ENCODE measurements around the gene DCXR. TPM values are rescaled to one million over a fixed set of nuclear protein-coding genes. Genes with fewer than 3 reads are reported as not detected.

DCXR gene
- total and polyA plus RNA-seq, 8 donors = 34.8 to 108 (median 60.0) TPM

DNA sequence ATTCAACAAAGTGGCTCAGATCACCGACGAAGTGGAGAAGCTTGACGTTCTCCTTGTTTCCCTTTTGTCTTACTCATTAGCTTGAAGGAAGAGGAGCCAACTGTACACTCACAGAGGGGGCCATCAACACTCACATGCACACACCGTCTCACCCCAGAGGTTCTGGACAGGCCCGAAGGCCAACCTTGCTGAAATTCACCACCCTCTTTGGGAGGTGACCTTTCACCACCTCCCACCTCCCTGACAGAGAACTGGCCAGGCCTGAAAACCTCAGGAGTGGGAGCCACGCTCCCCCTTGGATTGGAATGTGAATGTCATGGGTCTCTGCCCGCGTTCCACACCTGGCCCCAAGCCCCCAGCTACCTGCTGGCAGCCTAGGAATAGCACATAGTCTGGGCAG lies 2.0 kb downstream of the DCXR start:
- H3K27ac ChIP-seq = no peak overlapping the region
- 89 to 94% methylated on average over 8 of the region's 8 CpGs for WGBS, 2 donors
- DNase-seq (no peak), ATAC-seq (no peak), FAIRE-seq (no peak)
- H3K4me3 ChIP-seq = no peak overlapping the region
- TF ChIP-seq, protein P1, sequence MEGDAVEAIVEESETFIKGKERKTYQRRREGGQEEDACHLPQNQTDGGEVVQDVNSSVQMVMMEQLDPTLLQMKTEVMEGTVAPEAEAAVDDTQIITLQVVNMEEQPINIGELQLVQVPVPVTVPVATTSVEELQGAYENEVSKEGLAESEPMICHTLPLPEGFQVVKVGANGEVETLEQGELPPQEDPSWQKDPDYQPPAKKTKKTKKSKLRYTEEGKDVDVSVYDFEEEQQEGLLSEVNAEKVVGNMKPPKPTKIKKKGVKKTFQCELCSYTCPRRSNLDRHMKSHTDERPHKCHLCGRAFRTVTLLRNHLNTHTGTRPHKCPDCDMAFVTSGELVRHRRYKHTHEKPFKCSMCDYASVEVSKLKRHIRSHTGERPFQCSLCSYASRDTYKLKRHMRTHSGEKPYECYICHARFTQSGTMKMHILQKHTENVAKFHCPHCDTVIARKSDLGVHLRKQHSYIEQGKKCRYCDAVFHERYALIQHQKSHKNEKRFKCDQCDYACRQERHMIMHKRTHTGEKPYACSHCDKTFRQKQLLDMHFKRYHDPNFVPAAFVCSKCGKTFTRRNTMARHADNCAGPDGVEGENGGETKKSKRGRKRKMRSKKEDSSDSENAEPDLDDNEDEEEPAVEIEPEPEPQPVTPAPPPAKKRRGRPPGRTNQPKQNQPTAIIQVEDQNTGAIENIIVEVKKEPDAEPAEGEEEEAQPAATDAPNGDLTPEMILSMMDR (IDR thresholded peaks at IDR 0.05) = no peak
- peaks cover 4 to 13% (median 5%) of the 10 kb centered on the region in 3 donors for H3K4me1 ChIP-seq
- intact Hi-C loops (cut with DNase I) = no loop called here
- H3K36me3 ChIP-seq = no peaks in the 10 kb centered on the region
- no peaks in the 10 kb centered on the region for H3K27me3 ChIP-seq
- H3K9me3 ChIP-seq = no peaks in the 10 kb centered on the region

DNA sequence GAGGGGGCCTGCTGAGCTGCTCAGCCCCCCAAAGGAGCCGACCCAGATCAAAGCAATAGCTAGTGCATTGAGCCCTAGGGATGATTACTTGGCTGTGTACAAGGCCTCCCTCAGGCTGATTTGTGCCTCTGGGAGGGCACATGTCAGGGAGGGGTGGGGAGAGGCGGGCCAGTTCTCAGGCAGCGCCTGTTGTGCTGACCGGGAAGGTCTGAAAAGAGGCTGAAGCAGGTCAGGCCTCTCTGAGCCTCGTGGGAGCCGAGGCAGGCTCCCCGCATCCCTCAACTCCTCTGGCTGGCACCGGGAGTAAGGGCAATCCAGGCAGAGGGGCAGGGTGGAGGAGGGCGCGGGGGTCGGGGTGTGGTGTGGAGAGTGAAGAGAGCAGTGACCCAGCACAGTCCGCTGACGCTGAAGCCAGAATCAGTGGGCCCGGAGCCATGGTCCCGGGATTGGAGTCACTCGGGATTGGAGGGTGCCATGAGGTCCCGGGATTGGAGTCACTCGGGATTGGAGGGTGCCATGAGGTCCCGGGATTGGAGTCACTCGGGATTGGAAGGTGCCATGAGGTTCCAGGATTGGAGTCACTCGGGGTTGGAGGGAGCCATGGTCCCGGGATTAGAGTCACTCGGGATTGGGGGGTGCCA lies 3.0 kb downstream of the DCXR start:
- Histone ChIP-seq H3K36me3 (no peaks in the 10 kb centered on the region), H3K27me3 (no peaks in the 10 kb centered on the region), H3K4me1 (peaks cover 4 to 13% (median 5%) of the 10 kb centered on the region in 3 donors), H3K4me3 (no peak overlapping the region), H3K27ac (no peak overlapping the region), H3K9me3 (no peaks in the 10 kb centered on the region)
- intact Hi-C loops (cut with DNase I) = no loop called here
- WGBS, 2 donors = 87 to 91% methylated on average over 23 of the region's 23 CpGs
- ATAC-seq (no peak), DNase-seq (no peak), FAIRE-seq (no peak)
- TF ChIP-seq, protein P1 (IDR thresholded peaks at IDR 0.05) = no peak

DNA sequence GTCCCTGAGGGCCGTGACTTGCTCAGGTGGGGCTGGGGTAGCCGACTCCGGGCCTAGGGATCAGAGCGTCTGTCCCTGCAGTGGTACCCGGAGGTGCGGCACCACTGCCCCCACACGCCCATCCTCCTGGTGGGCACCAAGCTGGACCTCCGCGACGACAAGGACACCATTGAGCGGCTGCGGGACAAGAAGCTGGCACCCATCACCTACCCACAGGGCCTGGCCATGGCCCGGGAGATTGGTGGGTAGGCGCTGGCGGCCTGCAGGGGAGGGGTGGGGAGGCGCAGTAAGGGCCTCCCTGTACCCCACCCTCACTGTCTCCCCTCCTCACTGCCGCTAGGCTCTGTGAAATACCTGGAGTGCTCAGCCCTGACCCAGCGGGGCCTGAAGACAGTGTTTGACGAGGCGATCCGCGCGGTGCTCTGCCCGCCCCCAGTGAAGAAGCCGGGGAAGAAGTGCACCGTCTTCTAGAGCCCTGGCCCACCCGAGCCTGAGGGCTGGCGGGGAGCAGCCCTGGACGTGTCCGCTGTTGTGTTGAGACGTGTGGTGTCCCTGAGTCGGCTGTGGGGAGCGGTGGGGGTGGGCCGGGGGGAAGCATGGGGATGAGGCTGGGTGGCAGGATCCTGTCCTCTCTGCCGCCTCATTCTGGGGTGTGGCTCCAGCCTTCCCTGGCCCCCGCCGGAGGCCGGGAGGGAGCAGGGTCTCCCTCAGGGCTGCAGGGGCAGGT lies 4.0 kb downstream of the DCXR start:
- H3K4me1 ChIP-seq = peaks cover 4 to 13% (median 5%) of the 10 kb centered on the region in 3 donors
- DNase-seq (no peak), FAIRE-seq (no peak), ATAC-seq (no peak)
- no peak overlapping the region for H3K4me3 ChIP-seq
- intact Hi-C loops (cut with DNase I) = no loop called here
- no peaks in the 10 kb centered on the region for H3K36me3 ChIP-seq
- no peaks in the 10 kb centered on the region for H3K9me3 ChIP-seq
- no peaks in the 10 kb centered on the region for H3K27me3 ChIP-seq
- H3K27ac ChIP-seq = no peak overlapping the region
- TF ChIP-seq, protein P1 (IDR thresholded peaks at IDR 0.05) = no peak
- 86 to 95% methylated on average over 35 to 38 of the region's 38 CpGs for WGBS, 2 donors

DNA sequence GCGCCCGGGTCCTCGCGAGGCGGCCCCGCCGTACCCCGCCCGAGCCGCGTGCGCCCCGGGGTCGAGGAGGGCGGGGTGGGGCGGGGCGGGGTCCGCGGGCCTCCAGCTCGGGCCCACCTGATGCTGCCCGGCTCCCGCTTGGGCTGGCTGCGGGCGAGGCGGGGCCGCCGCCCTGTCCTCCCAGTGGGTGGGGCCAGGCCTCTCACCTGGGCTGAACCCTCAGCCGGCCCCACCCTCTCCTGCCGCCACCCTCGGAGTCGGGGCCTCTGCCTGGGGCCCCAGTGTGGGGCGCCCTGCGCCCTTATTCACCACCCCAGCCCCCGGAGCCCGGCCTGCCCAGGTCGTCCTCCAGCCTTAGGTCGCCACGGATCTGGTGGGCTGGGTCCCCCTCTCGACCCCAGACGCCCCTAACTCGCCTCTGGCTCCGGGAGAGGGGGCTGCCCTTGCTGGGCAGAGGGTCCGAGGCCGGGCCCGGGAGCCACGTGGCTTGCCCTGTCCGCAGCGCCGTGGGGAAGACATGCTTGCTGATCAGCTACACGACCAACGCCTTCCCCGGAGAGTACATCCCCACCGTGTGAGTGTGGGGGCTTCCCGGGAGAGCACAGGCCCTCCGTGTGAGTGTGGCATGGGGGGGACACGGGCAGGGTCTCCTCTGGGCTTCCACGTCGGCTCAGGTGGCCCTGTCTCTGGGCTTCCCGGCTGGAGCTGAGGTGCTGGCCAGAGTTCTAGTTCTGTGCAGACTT lies 5.4 kb downstream of the DCXR start:
- 11 to 20% methylated on average over 27 to 59 of the region's 59 CpGs for WGBS, 2 donors
- Histone ChIP-seq H3K36me3 (no peaks in the 10 kb centered on the region), H3K27me3 (no peaks in the 10 kb centered on the region), H3K4me1 (peaks cover 4 to 13% (median 5%) of the 10 kb centered on the region in 3 donors), H3K4me3 (peak overlapping the region in 3 of 4 donors; percentile 12 to 46 (median 42)), H3K27ac (no peak overlapping the region), H3K9me3 (no peaks in the 10 kb centered on the region)
- peak in 3 of 6 donors; percentile 61 to 82 (median 79) for DNase-seq
- TF ChIP-seq, protein P1 (IDR thresholded peaks at IDR 0.05) = no peak
- peak; percentile 30 to 65 (median 50) for ATAC-seq
- intact Hi-C loops (cut with DNase I) = no loop called here
- FAIRE-seq = no peak
